Keratinocyte (primary cell): Measurements from ENCODE around the gene RNU6-8. TPM values are rescaled to one million over a fixed set of nuclear protein-coding genes. Genes with fewer than 3 reads are reported as not detected.
A peak's percentile ranks its signal among the peaks of the same experiment; 100 is the strongest.

Source experiments
- DNase-seq: peaks from one replicate; pipeline ENCODE4 v3.0.0-alpha.2; 2011; ENCODE audit warnings: low read depth, missing footprints, low spot score
- FAIRE-seq: peaks from 2 replicates; lab custom pipeline; 2011; peaks lifted over from hg19 to GRCh38; lab: Jason Lieb, UNC
- H2AFZ ChIP-seq: 2 replicates; pipeline ENCODE4 v1.6.0; 2012; ENCODE audit warnings: low read length, control low read depth, inconsistent platforms; ENCODE audit not compliant: control insufficient read depth
- H3K27ac ChIP-seq: 2 replicates; pipeline ENCODE4 v1.5.1; 2011; ENCODE audit warnings: low read length; ENCODE audit not compliant: control insufficient read depth, insufficient read depth
- H3K27me3 ChIP-seq: 3 replicates; pipeline ENCODE4 v1.6.0; 2011; ENCODE audit warnings: low read length; ENCODE audit not compliant: control insufficient read depth, insufficient read depth; ENCODE audit errors: extremely low read depth
- H3K36me3 ChIP-seq, 2 experiments: 2 replicates in 1 of 2; 3 replicates in 1 of 2; pipeline ENCODE4 v1.5.1; 2011; ENCODE audit warnings: low read length in 2 of 2, mild to moderate bottlenecking in 1 of 2; ENCODE audit not compliant: control insufficient read depth in 2 of 2, insufficient read depth in 2 of 2; ENCODE audit errors: extremely low read depth in 1 of 2
- H3K4me1 ChIP-seq: 3 replicates; pipeline ENCODE4 v1.5.1; 2011; ENCODE audit warnings: low read length; ENCODE audit not compliant: control insufficient read depth, insufficient read depth; ENCODE audit errors: extremely low read depth
- H3K4me2 ChIP-seq: 3 replicates; pipeline ENCODE4 v1.6.0; 2011; ENCODE audit warnings: low read depth, low read length; ENCODE audit not compliant: control insufficient read depth, insufficient read depth; ENCODE audit errors: extremely low read depth
- H3K4me3 ChIP-seq, 3 experiments: fragments of 200-600 bp in 1 of 3; sonication (generic) in 1 of 3; 2 replicates in 2 of 3; 3 replicates in 1 of 3; pipeline ENCODE4 v1.5.1; 2011 to 2016; ENCODE audit warnings: low read length in 3 of 3, mild to moderate bottlenecking in 3 of 3, control low read depth in 2 of 3, inconsistent platforms in 1 of 3, low read depth in 1 of 3, mixed read lengths in 1 of 3, mixed run types in 1 of 3, moderate library complexity in 1 of 3; ENCODE audit not compliant: control insufficient read depth in 2 of 3, insufficient read depth in 2 of 3; ENCODE audit errors: extremely low read depth in 1 of 3
- H3K79me2 ChIP-seq: 2 replicates; pipeline ENCODE4 v1.6.0; 2012; ENCODE audit warnings: low read length; ENCODE audit not compliant: control insufficient read depth, insufficient read depth
- H3K9ac ChIP-seq: 3 replicates; pipeline ENCODE4 v1.6.0; 2011; ENCODE audit warnings: low read length; ENCODE audit not compliant: control insufficient read depth, insufficient read depth; ENCODE audit errors: extremely low read depth
- H3K9me1 ChIP-seq: 3 replicates; pipeline ENCODE4 v1.6.0; 2011; ENCODE audit warnings: low read length; ENCODE audit not compliant: control insufficient read depth, insufficient read depth; ENCODE audit errors: extremely low read depth
- H3K9me3 ChIP-seq: 2 replicates; pipeline ENCODE4 v1.5.1; 2012; ENCODE audit warnings: low read depth, low read length; ENCODE audit not compliant: control insufficient read depth
- H4K20me1 ChIP-seq: 3 replicates; pipeline ENCODE4 v1.6.0; 2011; ENCODE audit warnings: low read length; ENCODE audit not compliant: control insufficient read depth, insufficient read depth; ENCODE audit errors: extremely low read depth
- EZH2 ChIP-seq: IDR thresholded peaks from one replicate; pipeline ENCODE4 v1.6.1; 2012; ENCODE audit warnings: inconsistent platforms, mild to moderate bottlenecking, low read length, moderate library complexity
- dilution Hi-C: fragments of 300-500 bp; cut with MboI; formaldehyde crosslinking; loops from one replicate; pipeline ENCODE4 v1.7.0; 2020; ENCODE audit warnings: low sequenced_read_pairs; ENCODE audit not compliant: extremely low pct_ligation_motif_present
- polyA plus RNA-seq, 5 experiments: library from polyadenylated mRNA; depleted of rRNA in 3 of 5; stranded (reverse) in 3 of 5; stranded (forward) in 1 of 5; unstranded in 1 of 5; fragments of >200 nt; gene quantifications; 1 replicate in 1 of 5; 2 replicates in 3 of 5; 3 replicates in 1 of 5; pipeline versions ENCODE4 v1.2.1 to v1.2.3, GENCODE V29; 2011 to 2012; ENCODE audit warnings: missing spikeins in 2 of 5, low read depth in 1 of 5, low replicate concordance in 1 of 5
- TF ChIP-seq, protein P1 (sequence below), 3 experiments: IDR thresholded peaks in 1 of 3; conservative IDR thresholded peaks in 1 of 3; optimal IDR thresholded peaks in 1 of 3; 2 replicates in 2 of 3; 3 replicates in 1 of 3; pipeline versions ENCODE3 to v1.5.1; 2011; ENCODE audit warnings: low read length in 3 of 3, mild to moderate bottlenecking in 3 of 3, moderate library complexity in 2 of 3, control low read depth in 1 of 3, inconsistent platforms in 1 of 3; ENCODE audit not compliant: insufficient read depth in 2 of 3; ENCODE audit errors: extremely low read depth in 1 of 3

RNU6-8 gene
- polyA plus RNA-seq, 1 donor (not counting 4 experiments of a cell fraction or from before 2014, with no cell fraction given), result not detected

DNA sequence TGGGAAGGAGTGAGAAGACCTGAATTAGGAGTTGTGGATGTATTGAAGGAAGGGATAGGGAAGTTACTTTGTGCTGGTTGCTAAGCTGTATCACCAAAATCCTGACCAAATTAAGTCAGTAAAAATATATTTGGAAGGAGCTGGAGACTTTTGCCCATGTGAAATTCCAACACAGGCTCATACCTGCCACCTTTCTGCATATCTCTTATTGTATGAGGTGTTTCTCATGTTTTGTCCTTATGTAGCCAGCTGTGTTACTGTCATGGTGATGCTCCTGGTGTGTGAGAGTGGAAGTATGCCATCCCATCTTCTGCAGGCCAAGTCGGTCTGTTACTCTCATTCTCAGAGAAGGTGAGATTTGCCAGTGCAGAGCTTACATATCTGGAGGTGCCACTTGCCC lies 29.4 kb upstream of the RNU6-8 start:
- no peak overlapping the region for H3K4me3 ChIP-seq
- no peak for DNase-seq
- dilution Hi-C loops, result no loop called here
- H2AFZ ChIP-seq, result peak overlapping the region; percentile 24
- no peak overlapping the region for H3K27ac ChIP-seq
- H3K79me2 ChIP-seq, result no peaks in the 10 kb centered on the region
- H4K20me1 ChIP-seq, result no peaks in the 10 kb centered on the region
- H3K9me3 ChIP-seq, result no peaks in the 10 kb centered on the region
- no peak overlapping the region for H3K9ac ChIP-seq
- no peak overlapping the region for H3K4me2 ChIP-seq
- no peaks in the 10 kb centered on the region for H3K27me3 ChIP-seq
- TF ChIP-seq, protein P1, sequence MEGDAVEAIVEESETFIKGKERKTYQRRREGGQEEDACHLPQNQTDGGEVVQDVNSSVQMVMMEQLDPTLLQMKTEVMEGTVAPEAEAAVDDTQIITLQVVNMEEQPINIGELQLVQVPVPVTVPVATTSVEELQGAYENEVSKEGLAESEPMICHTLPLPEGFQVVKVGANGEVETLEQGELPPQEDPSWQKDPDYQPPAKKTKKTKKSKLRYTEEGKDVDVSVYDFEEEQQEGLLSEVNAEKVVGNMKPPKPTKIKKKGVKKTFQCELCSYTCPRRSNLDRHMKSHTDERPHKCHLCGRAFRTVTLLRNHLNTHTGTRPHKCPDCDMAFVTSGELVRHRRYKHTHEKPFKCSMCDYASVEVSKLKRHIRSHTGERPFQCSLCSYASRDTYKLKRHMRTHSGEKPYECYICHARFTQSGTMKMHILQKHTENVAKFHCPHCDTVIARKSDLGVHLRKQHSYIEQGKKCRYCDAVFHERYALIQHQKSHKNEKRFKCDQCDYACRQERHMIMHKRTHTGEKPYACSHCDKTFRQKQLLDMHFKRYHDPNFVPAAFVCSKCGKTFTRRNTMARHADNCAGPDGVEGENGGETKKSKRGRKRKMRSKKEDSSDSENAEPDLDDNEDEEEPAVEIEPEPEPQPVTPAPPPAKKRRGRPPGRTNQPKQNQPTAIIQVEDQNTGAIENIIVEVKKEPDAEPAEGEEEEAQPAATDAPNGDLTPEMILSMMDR (optimal IDR thresholded peaks at IDR 0.05 in 1 of 3, IDR thresholded peaks at IDR 0.05 in 1 of 3, conservative IDR thresholded peaks at IDR 0.05 in 1 of 3; ENCODE audit: extremely low read depth in 1 of 3, insufficient read depth in 2 of 3, low read length in 3 of 3), result no peak
- no peak for TF ChIP-seq EZH2
- H3K9me1 ChIP-seq, result no peaks in the 10 kb centered on the region
- peaks cover 44% of the 10 kb centered on the region for H3K4me1 ChIP-seq
- FAIRE-seq, result peak; percentile 77
- H3K36me3 ChIP-seq, result no peaks in the 10 kb centered on the region

- Histone ChIP-seq H3K27me3 (no peaks in the 10 kb centered on the region), H3K4me1 (peaks cover 44% of the 10 kb centered on the region), H3K79me2 (no peaks in the 10 kb centered on the region), H3K27ac (peak overlapping the region; percentile 38), H4K20me1 (no peaks in the 10 kb centered on the region), H3K9ac (peak overlapping the region; percentile 11), H2AFZ (peak overlapping the region; percentile 56), H3K4me3 (peak overlapping the region in 1 of 3 experiments; percentile 8), H3K4me2 (peak overlapping the region; percentile 59), H3K36me3 (no peaks in the 10 kb centered on the region), H3K9me3 (no peaks in the 10 kb centered on the region), H3K9me1 (no peaks in the 10 kb centered on the region)
- TF ChIP-seq, protein P1 (optimal IDR thresholded peaks at IDR 0.05 in 1 of 3, IDR thresholded peaks at IDR 0.05 in 1 of 3, conservative IDR thresholded peaks at IDR 0.05 in 1 of 3; ENCODE audit: extremely low read depth in 1 of 3, insufficient read depth in 2 of 3, low read length in 3 of 3), result no peak
- TF ChIP-seq EZH2, result no peak
- DNase-seq, result no peak
- dilution Hi-C loops, result no loop called here
- no peak for FAIRE-seq
These were observed 27.7 kb upstream of the RNU6-8 start for GRCh38 chr14:32230695-32231280.
